Left ventricle myocardium inferior (tissue), 1 donor: ENCODE data around the gene CSTA. TPM values are rescaled to one million over a fixed set of nuclear protein-coding genes. Genes with fewer than 3 reads are reported as not detected.
"Not testable (repeated sequence)": the region's sequence is repeated elsewhere in the genome, so short reads cannot be mapped to it uniquely, and the experiment has no call there.

Source experiments
- DNase-seq: peaks from one replicate; pipeline ENCODE4 v3.0.0-alpha.2; 2020
- H3K27ac ChIP-seq: fragments of 200-600 bp; replicated peaks from 2 replicates; pipeline ENCODE4 v1.8.0; 2021
- H3K27me3 ChIP-seq: fragments of 200-600 bp; 2 replicates; pipeline ENCODE4 v1.8.0; 2021; ENCODE audit warnings: low read depth
- H3K36me3 ChIP-seq: fragments of 200-600 bp; 2 replicates; pipeline ENCODE4 v1.8.0; 2021
- H3K4me1 ChIP-seq: fragments of 200-600 bp; 2 replicates; pipeline ENCODE4 v1.8.0; 2021
- H3K4me3 ChIP-seq: fragments of 200-600 bp; 2 replicates; pipeline ENCODE4 v1.8.0; 2021; ENCODE audit warnings: mild to moderate bottlenecking, moderate library complexity
- H3K9me3 ChIP-seq: fragments of 200-600 bp; replicated peaks from 2 replicates; pipeline ENCODE4 v1.8.0; 2021
- intact Hi-C: fragments of 100-400 bp; cut with micrococcal nuclease; formaldehyde crosslinking; loops from one replicate; pipeline ENCODE4 v1.11.0; 2022
- total RNA-seq: library from RNA; stranded (reverse); fragmentation: NEBNext Ultra II Directional; extraction: Animal tissue kit (Norgen Biotek cat#: 25700); gene quantifications from one replicate; pipeline ENCODE4 v1.2.1, GENCODE V29; 2021
- TF ChIP-seq, protein P1 (sequence below): fragments of 200-600 bp; IDR thresholded peaks from 2 replicates; pipeline ENCODE4 v1.8.0; 2021; ENCODE audit warnings: antibody characterized with exemption, mild to moderate bottlenecking, borderline replicate concordance
- donor health status: DM: no; HTN: yes; CAD: no; lungs with severe emphysema.

Gene CSTA
- total RNA-seq, 1 donor from 2014 or later = 0.74 TPM

- H3K27ac ChIP-seq = no peak overlapping the region
- H3K4me3 ChIP-seq = no peak overlapping the region
- no peaks in the 10 kb centered on the region for H3K9me3 ChIP-seq
- DNase-seq = no peak
- TF ChIP-seq, protein P1, sequence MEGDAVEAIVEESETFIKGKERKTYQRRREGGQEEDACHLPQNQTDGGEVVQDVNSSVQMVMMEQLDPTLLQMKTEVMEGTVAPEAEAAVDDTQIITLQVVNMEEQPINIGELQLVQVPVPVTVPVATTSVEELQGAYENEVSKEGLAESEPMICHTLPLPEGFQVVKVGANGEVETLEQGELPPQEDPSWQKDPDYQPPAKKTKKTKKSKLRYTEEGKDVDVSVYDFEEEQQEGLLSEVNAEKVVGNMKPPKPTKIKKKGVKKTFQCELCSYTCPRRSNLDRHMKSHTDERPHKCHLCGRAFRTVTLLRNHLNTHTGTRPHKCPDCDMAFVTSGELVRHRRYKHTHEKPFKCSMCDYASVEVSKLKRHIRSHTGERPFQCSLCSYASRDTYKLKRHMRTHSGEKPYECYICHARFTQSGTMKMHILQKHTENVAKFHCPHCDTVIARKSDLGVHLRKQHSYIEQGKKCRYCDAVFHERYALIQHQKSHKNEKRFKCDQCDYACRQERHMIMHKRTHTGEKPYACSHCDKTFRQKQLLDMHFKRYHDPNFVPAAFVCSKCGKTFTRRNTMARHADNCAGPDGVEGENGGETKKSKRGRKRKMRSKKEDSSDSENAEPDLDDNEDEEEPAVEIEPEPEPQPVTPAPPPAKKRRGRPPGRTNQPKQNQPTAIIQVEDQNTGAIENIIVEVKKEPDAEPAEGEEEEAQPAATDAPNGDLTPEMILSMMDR = no peak
- no peaks in the 10 kb centered on the region for H3K4me1 ChIP-seq
- intact Hi-C loops = no loop called here
- peaks cover 40% of the 10 kb centered on the region for H3K36me3 ChIP-seq
- no peaks in the 10 kb centered on the region for H3K27me3 ChIP-seq
Observed at GRCh38 chr3:122358703-122359032, 33.6 kb downstream of the CSTA start.

- no peaks in the 10 kb centered on the region for H3K4me1 ChIP-seq
- intact Hi-C loops = no loop called here
- H3K27me3 ChIP-seq = no peaks in the 10 kb centered on the region
- H3K36me3 ChIP-seq = peaks cover 68% of the 10 kb centered on the region
- no peak overlapping the region for H3K27ac ChIP-seq
- no peak for DNase-seq
- no peak overlapping the region for H3K4me3 ChIP-seq
- H3K9me3 ChIP-seq = no peaks in the 10 kb centered on the region
- TF ChIP-seq, protein P1 = no peak
Observed at GRCh38 chr3:122362026-122362425, 37.0 kb downstream of the CSTA start.

GRCh38 chr3:122364490-122364889 lies 39.4 kb downstream of the CSTA start:
- Histone ChIP-seq H3K27me3 (no peaks in the 10 kb centered on the region), H3K27ac (no peak overlapping the region), H3K36me3 (peaks cover 81% of the 10 kb centered on the region), H3K9me3 (no peaks in the 10 kb centered on the region), H3K4me1 (no peaks in the 10 kb centered on the region), H3K4me3 (no peak overlapping the region)
- intact Hi-C loops = no loop called here
- no peak for DNase-seq
- TF ChIP-seq, protein P1 = no peak

- TF ChIP-seq, protein P1 = no peak
- peaks cover 87% of the 10 kb centered on the region for H3K36me3 ChIP-seq
- intact Hi-C loops = no loop called here
Observed at GRCh38 chr3:122365073-122365472, 40.0 kb downstream of the CSTA start.

GRCh38 chr3:122365582-122366378 lies 40.7 kb downstream of the CSTA start:
- DNase-seq, intact Hi-C loops, H3K9me3 ChIP-seq, H3K4me3 ChIP-seq, H3K27ac ChIP-seq, H3K4me1 ChIP-seq, H3K27me3 ChIP-seq: not testable (repeated sequence)
- peaks cover 91% of the 10 kb centered on the region for H3K36me3 ChIP-seq

More at GRCh38 chr3:122365073-122365472, 40.0 kb downstream of the CSTA start:
- no peak overlapping the region for H3K27ac ChIP-seq
- no peak for DNase-seq
- no peak overlapping the region for H3K4me3 ChIP-seq
- no peaks in the 10 kb centered on the region for H3K27me3 ChIP-seq
- no peaks in the 10 kb centered on the region for H3K4me1 ChIP-seq
- H3K9me3 ChIP-seq = no peaks in the 10 kb centered on the region

- Histone ChIP-seq H3K9me3 (no peaks in the 10 kb centered on the region), H3K4me3 (no peak overlapping the region), H3K27ac (no peak overlapping the region), H3K36me3 (peaks cover 91% of the 10 kb centered on the region), H3K4me1 (no peaks in the 10 kb centered on the region), H3K27me3 (no peaks in the 10 kb centered on the region)
- no peak for DNase-seq
- TF ChIP-seq, protein P1 = no peak
- intact Hi-C loops = no loop called here
Observed at GRCh38 chr3:122366379-122366749, 41.3 kb downstream of the CSTA start.
